Measurements from ENCODE around the gene MKKS. TPM values are rescaled to one million over a fixed set of nuclear protein-coding genes. Genes with fewer than 3 reads are reported as not detected.

Gene MKKS
- total and polyA plus RNA-seq, 8 donors, result 13.8 to 30.2 (median 24.6) TPM

GRCh38 chr20:10357974-10358373 lies 76.0 kb downstream of the MKKS start:
- H3K36me3 ChIP-seq, result no peaks in the 10 kb centered on the region
- H3K4me1 ChIP-seq, result no peaks in the 10 kb centered on the region
- no peak for DNase-seq
- H3K4me3 ChIP-seq, result no peak overlapping the region
- no peaks in the 10 kb centered on the region for H3K27me3 ChIP-seq
- ATAC-seq, result no peak
- TF ChIP-seq, protein P1, sequence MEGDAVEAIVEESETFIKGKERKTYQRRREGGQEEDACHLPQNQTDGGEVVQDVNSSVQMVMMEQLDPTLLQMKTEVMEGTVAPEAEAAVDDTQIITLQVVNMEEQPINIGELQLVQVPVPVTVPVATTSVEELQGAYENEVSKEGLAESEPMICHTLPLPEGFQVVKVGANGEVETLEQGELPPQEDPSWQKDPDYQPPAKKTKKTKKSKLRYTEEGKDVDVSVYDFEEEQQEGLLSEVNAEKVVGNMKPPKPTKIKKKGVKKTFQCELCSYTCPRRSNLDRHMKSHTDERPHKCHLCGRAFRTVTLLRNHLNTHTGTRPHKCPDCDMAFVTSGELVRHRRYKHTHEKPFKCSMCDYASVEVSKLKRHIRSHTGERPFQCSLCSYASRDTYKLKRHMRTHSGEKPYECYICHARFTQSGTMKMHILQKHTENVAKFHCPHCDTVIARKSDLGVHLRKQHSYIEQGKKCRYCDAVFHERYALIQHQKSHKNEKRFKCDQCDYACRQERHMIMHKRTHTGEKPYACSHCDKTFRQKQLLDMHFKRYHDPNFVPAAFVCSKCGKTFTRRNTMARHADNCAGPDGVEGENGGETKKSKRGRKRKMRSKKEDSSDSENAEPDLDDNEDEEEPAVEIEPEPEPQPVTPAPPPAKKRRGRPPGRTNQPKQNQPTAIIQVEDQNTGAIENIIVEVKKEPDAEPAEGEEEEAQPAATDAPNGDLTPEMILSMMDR (IDR thresholded peaks at IDR 0.05), result peak in 1 of 2 donors; percentile 19
- intact Hi-C loops (cut with DNase I), result no loop called here
- H3K9me3 ChIP-seq, result no peaks in the 10 kb centered on the region
- H3K27ac ChIP-seq, result no peak overlapping the region

DNA sequence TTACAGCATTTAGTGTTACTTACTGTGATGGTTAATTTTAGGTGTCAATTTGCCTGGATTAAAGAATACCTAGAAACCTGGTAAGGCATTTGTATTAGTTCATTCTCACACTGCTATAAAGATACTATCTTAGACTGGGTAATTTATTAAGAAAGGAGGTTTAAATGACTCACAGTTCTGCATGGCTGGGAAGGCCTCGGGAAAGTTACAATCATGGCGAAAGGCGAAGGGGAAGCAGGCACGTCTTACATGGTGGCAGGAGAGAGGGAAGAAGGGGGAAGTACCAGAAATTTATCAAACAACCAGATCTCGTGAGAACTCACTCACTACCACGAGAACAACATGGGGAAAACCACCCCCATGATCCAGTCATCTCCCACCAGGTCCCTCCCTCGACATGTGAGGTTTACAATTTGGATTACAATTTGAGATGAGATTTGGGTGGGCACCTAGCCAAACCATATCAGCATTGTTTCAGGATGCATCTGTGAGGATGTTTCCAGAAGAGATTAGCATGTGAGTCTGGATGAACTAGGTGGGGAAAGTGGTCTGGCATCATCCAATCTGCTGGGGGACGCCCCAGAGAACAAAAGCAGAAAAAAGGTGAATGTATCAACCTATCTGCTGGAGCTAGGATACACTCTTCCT lies 76.8 kb downstream of the MKKS start:
- ATAC-seq, result no peak
- intact Hi-C loops (cut with DNase I), result no loop called here

DNA sequence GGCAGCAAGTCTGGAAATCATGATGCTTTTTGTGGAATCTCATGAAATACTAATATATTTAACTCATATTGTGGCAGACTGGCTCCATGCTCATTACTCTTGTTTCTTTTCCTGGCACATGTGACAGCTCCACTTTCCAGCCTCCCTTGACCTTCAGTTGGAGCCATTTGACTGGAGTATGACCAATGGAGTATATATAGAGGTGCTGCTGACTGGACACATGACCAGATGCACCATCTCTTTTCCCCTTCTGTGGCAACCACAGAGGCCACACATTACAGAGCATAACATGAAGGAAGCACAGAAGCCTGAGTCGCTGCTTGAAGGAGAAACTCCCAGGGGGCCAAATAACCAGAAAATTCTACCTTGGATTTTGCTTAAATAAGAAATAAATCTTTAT lies 77.4 kb downstream of the MKKS start:
- Histone ChIP-seq H3K4me3 (no peak overlapping the region), H3K9me3 (no peaks in the 10 kb centered on the region), H3K36me3 (no peaks in the 10 kb centered on the region), H3K27me3 (no peaks in the 10 kb centered on the region), H3K4me1 (no peaks in the 10 kb centered on the region), H3K27ac (no peak overlapping the region)
- intact Hi-C loops (cut with DNase I), result no loop called here
- DNase-seq (no peak), ATAC-seq (no peak)
- TF ChIP-seq, protein P1 (IDR thresholded peaks at IDR 0.05), result no peak

More for the DNA sequence above, 76.8 kb downstream of the MKKS start:
- no peaks in the 10 kb centered on the region for H3K27me3 ChIP-seq
- no peak overlapping the region for H3K4me3 ChIP-seq
- DNase-seq, result no peak
- no peaks in the 10 kb centered on the region for H3K9me3 ChIP-seq
- H3K36me3 ChIP-seq, result no peaks in the 10 kb centered on the region
- TF ChIP-seq, protein P1 (IDR thresholded peaks at IDR 0.05), result no peak
- H3K27ac ChIP-seq, result no peak overlapping the region
- H3K4me1 ChIP-seq, result no peaks in the 10 kb centered on the region

DNA sequence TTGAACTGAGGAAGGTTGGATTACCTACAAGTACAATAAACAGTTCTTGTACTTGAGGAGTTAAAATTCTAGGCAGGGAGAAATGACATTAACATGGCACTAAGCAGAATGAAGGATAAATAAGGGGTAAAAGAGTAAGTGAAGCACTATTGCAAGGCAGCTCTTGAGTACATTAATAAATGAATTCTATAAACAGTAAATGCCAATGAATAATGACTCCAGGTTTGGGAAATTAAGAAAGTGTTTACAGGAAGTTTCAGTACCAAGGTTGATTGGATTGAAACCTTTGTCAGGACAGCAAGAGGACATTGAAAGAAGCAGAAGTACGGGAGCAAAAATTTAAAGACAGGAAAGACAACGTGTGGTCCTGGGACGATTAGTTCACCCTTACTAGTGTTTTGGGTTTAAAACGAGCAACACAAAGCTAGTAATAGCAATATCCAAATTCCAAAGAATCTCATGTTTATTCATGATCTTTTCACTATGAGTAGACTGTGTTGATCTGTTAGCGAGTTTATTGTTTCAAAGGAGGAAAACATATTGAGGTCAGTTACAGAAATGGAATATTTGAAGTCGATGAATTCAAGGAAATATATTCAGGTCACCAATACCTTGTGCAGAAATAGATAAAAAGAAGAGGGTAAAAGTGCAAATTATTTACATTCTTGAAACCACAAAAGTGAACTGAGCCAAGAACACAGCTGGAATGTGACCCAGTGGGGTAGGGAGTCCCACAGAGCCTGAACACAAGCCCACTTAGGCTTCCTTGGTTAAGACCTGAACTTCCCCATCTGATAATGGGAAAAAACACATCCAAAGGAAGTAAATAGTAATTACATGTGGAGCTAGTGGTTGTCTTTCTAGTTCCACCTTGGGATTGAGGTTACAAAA lies 80.8 kb downstream of the MKKS start:
- Histone ChIP-seq H3K4me1 (no peaks in the 10 kb centered on the region), H3K4me3 (no peak overlapping the region), H3K27me3 (no peaks in the 10 kb centered on the region), H3K27ac (no peak overlapping the region), H3K36me3 (no peaks in the 10 kb centered on the region), H3K9me3 (no peaks in the 10 kb centered on the region)
- intact Hi-C loops (cut with DNase I), result no loop called here
- no peak for DNase-seq
- TF ChIP-seq, protein P1 (IDR thresholded peaks at IDR 0.05), result no peak
- no peak for ATAC-seq

Other genes with a start within 250 kb of the MKKS start
- gene SNAP25, start 215.4 kb downstream of the MKKS start, total RNA-seq, result 1 to 10 TPM; 1.5 to 3.7 TPM
- 10 to 100 TPM in 3 of 6 donors, 1 to 10 TPM in 3; 5.3 to 11.7 (median 9.1) TPM for gene SNAP25, start 215.4 kb downstream of the MKKS start, polyA plus RNA-seq (ENCODE audit: insufficient read length in 6 of 6)
- gene SLX4IP, start 1.1 kb upstream of the MKKS start, total RNA-seq, result 1 to 10 TPM; 6.0 to 6.9 TPM
- 10 to 100 TPM in 4 of 6 donors, 1 to 10 TPM in 2; 9.2 to 12.3 (median 11.0) TPM for gene SLX4IP, start 1.1 kb upstream of the MKKS start, polyA plus RNA-seq (ENCODE audit: insufficient read length in 6 of 6)
- gene JAG1, start 239.8 kb upstream of the MKKS start, total RNA-seq, result 10 to 100 TPM; 31.2 to 65.0 TPM
- 10 to 100 TPM; 49.7 to 70.8 (median 57.8) TPM for gene JAG1, start 239.8 kb upstream of the MKKS start, polyA plus RNA-seq (ENCODE audit: insufficient read length in 6 of 6)